Tibial artery (tissue), 4 donors: Measurements from ENCODE around the gene LOXL1.

Experiments used
- DNase-seq, 2 donors: peaks; one replicate each; pipeline ENCODE4 v3.0.0-alpha.2; 2019
- H3K27ac ChIP-seq, 2 donors: fragments of 200-600 bp; sonication (generic) in 1 of 2; 1 replicate in 1 of 2; 2 replicates in 1 of 2; pipeline ENCODE4 v1.5.1; 2018 to 2019; ENCODE audit warnings: mild to moderate bottlenecking in 1 of 2
- H3K27me3 ChIP-seq, 2 donors: fragments of 200-600 bp; sonication (generic) in 1 of 2; one replicate each; pipeline versions ENCODE4 v1.5.1 to v1.6.0; 2016 to 2019
- H3K36me3 ChIP-seq, 3 donors: fragments of 200-600 bp; sonication (generic) in 2 of 3; one replicate each; pipeline ENCODE4 v1.5.1; 2016 to 2019; ENCODE audit warnings: mild to moderate bottlenecking in 2 of 3
- H3K4me1 ChIP-seq, 4 donors: fragments of 200-600 bp; sonication (generic) in 2 of 4; 1 replicate in 3 of 4; 2 replicates in 1 of 4; pipeline ENCODE4 v1.5.1; 2016 to 2019
- H3K4me3 ChIP-seq, 2 donors: fragments of 200-600 bp; sonication (generic) in 1 of 2; 1 replicate in 1 of 2; 2 replicates in 1 of 2; pipeline ENCODE4 v1.5.1; 2018 to 2019; ENCODE audit warnings: mild to moderate bottlenecking in 2 of 2
- H3K9me3 ChIP-seq, 3 donors: fragments of 200-600 bp; sonication (generic) in 1 of 3; one replicate each; pipeline ENCODE4 v1.5.1; 2016 to 2019
- CTCF ChIP-seq, 2 experiments: fragments of 200-600 bp in 1 of 2; fragments of 450-650 bp in 1 of 2; IDR thresholded peaks; one replicate each; pipeline ENCODE4 v1.5.1; 2017 to 2019; ENCODE audit warnings: antibody characterized with exemption in 2 of 2, mild to moderate bottlenecking in 1 of 2, moderate library complexity in 1 of 2
- intact Hi-C: fragments of 100-400 bp; cut with DNase I; formaldehyde crosslinking; loops from one replicate; pipeline ENCODE4 v1.15.0; 2023; ENCODE audit warnings: low total_unique reads

LOXL1 gene

GRCh38 chr15:73944161-73945129 lies 18.2 kb downstream of the LOXL1 start:
- Histone ChIP-seq H3K4me3 (no peak overlapping the region), H3K4me1 (peaks cover 6 to 58% (median 52%) of the 10 kb centered on the region in 4 donors), H3K9me3 (no peaks in the 10 kb centered on the region), H3K27ac (peak overlapping the region; percentile 62 to 72), H3K27me3 (no peaks in the 10 kb centered on the region), H3K36me3 (peaks cover 14 to 33% (median 32%) of the 10 kb centered on the region in 3 donors)
- no peak for TF ChIP-seq CTCF (IDR thresholded peaks at IDR 0.05)
- DNase-seq: peak in 1 of 2 donors; percentile 64
- intact Hi-C loops: no loop called here

GRCh38 chr15:73945130-73945508 lies 18.9 kb downstream of the LOXL1 start:
- Histone ChIP-seq H3K9me3 (no peaks in the 10 kb centered on the region), H3K4me1 (peaks cover 6 to 55% (median 45%) of the 10 kb centered on the region in 4 donors), H3K27me3 (no peaks in the 10 kb centered on the region), H3K36me3 (peaks cover 17 to 38% (median 36%) of the 10 kb centered on the region in 3 donors), H3K4me3 (no peak overlapping the region), H3K27ac (peak overlapping the region; percentile 62 to 72)
- peak in 1 of 2 donors; percentile 5 for DNase-seq
- no peak for TF ChIP-seq CTCF (IDR thresholded peaks at IDR 0.05)
- intact Hi-C loops: no loop called here

- peaks cover 17 to 38% (median 36%) of the 10 kb centered on the region in 3 donors for H3K36me3 ChIP-seq
These were observed 19.9 kb downstream of the LOXL1 start for GRCh38 chr15:73946046-73946721.

GRCh38 chr15:73946795-73947370 lies 20.6 kb downstream of the LOXL1 start:
- DNase-seq: peak in 1 of 2 donors; percentile 62

More at GRCh38 chr15:73946046-73946721, 19.9 kb downstream of the LOXL1 start:
- Histone ChIP-seq H3K9me3 (no peaks in the 10 kb centered on the region), H3K27ac (peak overlapping the region; percentile 53 to 72), H3K4me1 (peaks cover 4 to 54% (median 42%) of the 10 kb centered on the region in 4 donors), H3K27me3 (no peaks in the 10 kb centered on the region), H3K4me3 (no peak overlapping the region)
- intact Hi-C loops: no loop called here
- DNase-seq: peak in 1 of 2 donors; percentile 61
- no peak for TF ChIP-seq CTCF (IDR thresholded peaks at IDR 0.05)

More at GRCh38 chr15:73946795-73947370, 20.6 kb downstream of the LOXL1 start:
- no peak for TF ChIP-seq CTCF (IDR thresholded peaks at IDR 0.05)
- no peak overlapping the region for H3K4me3 ChIP-seq
- intact Hi-C loops: no loop called here
- no peaks in the 10 kb centered on the region for H3K9me3 ChIP-seq
- H3K36me3 ChIP-seq: peaks cover 17 to 38% (median 36%) of the 10 kb centered on the region in 3 donors
- peak overlapping the region; percentile 53 to 72 for H3K27ac ChIP-seq
- no peaks in the 10 kb centered on the region for H3K27me3 ChIP-seq
- H3K4me1 ChIP-seq: peaks cover 11 to 53% (median 41%) of the 10 kb centered on the region in 4 donors
